SU-DHL-6 (cell line): ENCODE results near the gene ADCYAP1R1.

Experiments
- H2AFZ ChIP-seq: fragments of 200-600 bp; sonication (generic); 2 replicates; pipeline ENCODE4 v1.6.1; 2014; ENCODE audit warnings: low read depth, mild to moderate bottlenecking, moderate library complexity, mixed read lengths, antibody characterized with exemption, low read length; ENCODE audit not compliant: severe bottlenecking
- H3F3A ChIP-seq: fragments of 200-600 bp; shearing (Covaris generic); 2 replicates; pipeline ENCODE4 v1.6.0; 2016; ENCODE audit warnings: antibody characterized with exemption, mild to moderate bottlenecking; ENCODE audit not compliant: insufficient read depth
- H3K27ac ChIP-seq: fragments of 200-600 bp; sonication (generic); 2 replicates; pipeline ENCODE4 v1.5.1; 2016; ENCODE audit warnings: low read depth, mild to moderate bottlenecking, low read length, moderate library complexity, mixed read lengths
- H3K27me3 ChIP-seq: fragments of 200-600 bp; sonication (generic), shearing (Covaris generic); 2 replicates; pipeline ENCODE4 v1.6.0; 2014; ENCODE audit warnings: mild to moderate bottlenecking, low read length
- H3K36me3 ChIP-seq: fragments of 200-600 bp; sonication (generic); 2 replicates; pipeline ENCODE4 v1.6.1; 2014; ENCODE audit warnings: mild to moderate bottlenecking, low read length, mixed read lengths
- H3K4me2 ChIP-seq: fragments of 300-600, 200-600 bp; shearing (Covaris generic), sonication (generic); 2 replicates; pipeline ENCODE4 v1.6.0; 2014; ENCODE audit warnings: low read length, low read depth, mild to moderate bottlenecking; ENCODE audit not compliant: poor library complexity, severe bottlenecking
- H3K4me3 ChIP-seq: fragments of 200-600 bp; sonication (generic); 2 replicates; pipeline ENCODE4 v1.5.1; 2014; ENCODE audit warnings: antibody characterized with exemption, low read length, mild to moderate bottlenecking, mixed read lengths; ENCODE audit not compliant: insufficient read depth, poor library complexity, severe bottlenecking
- H3K79me2 ChIP-seq: fragments of 200-600 bp; sonication (generic); 2 replicates; pipeline ENCODE4 v1.6.1; 2014; ENCODE audit warnings: mild to moderate bottlenecking, low read length, moderate library complexity; ENCODE audit not compliant: insufficient read depth
- H3K9ac ChIP-seq: fragments of 200-600 bp; sonication (generic); 2 replicates; pipeline ENCODE4 v1.7.0; 2014; ENCODE audit warnings: mild to moderate bottlenecking, low read length
- H3K9me2 ChIP-seq: fragments of 200-600 bp; sonication (generic); replicated peaks from 2 replicates; pipeline ENCODE4 v1.6.1; 2014; ENCODE audit warnings: low read length; ENCODE audit not compliant: insufficient read depth
- H3K9me3 ChIP-seq: fragments of 200-600 bp; sonication (generic); 2 replicates; pipeline ENCODE4 v1.6.1; 2014; ENCODE audit warnings: low read length, mixed read lengths; ENCODE audit not compliant: insufficient read depth
- H4K20me1 ChIP-seq: fragments of 200-600 bp; sonication (generic); 2 replicates; pipeline ENCODE4 v1.6.1; 2014; ENCODE audit warnings: low read depth, mild to moderate bottlenecking, antibody characterized with exemption, low read length, moderate library complexity, mixed read lengths
- EZH2phosphoT487 ChIP-seq: fragments of 200-600 bp; sonication (generic), shearing (Covaris generic); conservative IDR thresholded peaks from 2 replicates; pipeline ENCODE4 v1.6.1; 2018; ENCODE audit warnings: mild to moderate bottlenecking, antibody characterized with exemption, low read length, moderate library complexity, mixed read lengths
- TF ChIP-seq, protein P1 (sequence below): fragments of 200-600 bp; sonication (generic); IDR thresholded peaks from one replicate; pipeline ENCODE4 v1.5.1; 2017; ENCODE audit warnings: antibody characterized with exemption, mild to moderate bottlenecking, low read length, moderate library complexity; ENCODE audit not compliant: insufficient read depth, poor library complexity, severe bottlenecking

Gene ADCYAP1R1

DNA sequence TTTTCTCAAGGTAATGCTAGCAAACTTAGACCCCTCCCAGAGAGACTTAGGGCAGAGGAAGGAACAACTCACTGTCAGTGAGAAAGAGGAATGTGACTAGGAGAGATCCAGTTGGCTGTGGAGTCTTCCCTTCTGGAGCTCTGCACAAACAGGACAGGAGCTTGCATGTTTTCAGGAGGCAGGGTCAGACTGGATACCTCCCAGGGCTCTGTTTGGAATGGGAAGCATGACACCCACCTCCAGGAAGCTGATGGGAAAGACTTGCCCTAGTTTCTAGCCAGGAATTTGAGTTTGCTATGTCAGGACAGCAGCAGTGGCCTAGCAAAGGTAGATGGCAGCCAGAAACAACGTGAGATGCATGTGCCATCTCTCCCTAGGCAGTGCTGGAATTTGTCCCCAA lies 47.7 kb upstream of the ADCYAP1R1 start:
- Histone ChIP-seq H3K9me2 (no peaks in the 10 kb centered on the region), H2AFZ (no peak overlapping the region), H3K27me3 (no peaks in the 10 kb centered on the region), H3K4me2 (no peak overlapping the region), H3K36me3 (no peaks in the 10 kb centered on the region), H3K27ac (no peak overlapping the region), H3K9ac (no peak overlapping the region), H3K79me2 (no peaks in the 10 kb centered on the region), H3F3A (no peaks in the 10 kb centered on the region), H4K20me1 (no peaks in the 10 kb centered on the region), H3K9me3 (no peaks in the 10 kb centered on the region), H3K4me3 (no peak overlapping the region)
- TF ChIP-seq EZH2phosphoT487 = no peak
- TF ChIP-seq, protein P1, sequence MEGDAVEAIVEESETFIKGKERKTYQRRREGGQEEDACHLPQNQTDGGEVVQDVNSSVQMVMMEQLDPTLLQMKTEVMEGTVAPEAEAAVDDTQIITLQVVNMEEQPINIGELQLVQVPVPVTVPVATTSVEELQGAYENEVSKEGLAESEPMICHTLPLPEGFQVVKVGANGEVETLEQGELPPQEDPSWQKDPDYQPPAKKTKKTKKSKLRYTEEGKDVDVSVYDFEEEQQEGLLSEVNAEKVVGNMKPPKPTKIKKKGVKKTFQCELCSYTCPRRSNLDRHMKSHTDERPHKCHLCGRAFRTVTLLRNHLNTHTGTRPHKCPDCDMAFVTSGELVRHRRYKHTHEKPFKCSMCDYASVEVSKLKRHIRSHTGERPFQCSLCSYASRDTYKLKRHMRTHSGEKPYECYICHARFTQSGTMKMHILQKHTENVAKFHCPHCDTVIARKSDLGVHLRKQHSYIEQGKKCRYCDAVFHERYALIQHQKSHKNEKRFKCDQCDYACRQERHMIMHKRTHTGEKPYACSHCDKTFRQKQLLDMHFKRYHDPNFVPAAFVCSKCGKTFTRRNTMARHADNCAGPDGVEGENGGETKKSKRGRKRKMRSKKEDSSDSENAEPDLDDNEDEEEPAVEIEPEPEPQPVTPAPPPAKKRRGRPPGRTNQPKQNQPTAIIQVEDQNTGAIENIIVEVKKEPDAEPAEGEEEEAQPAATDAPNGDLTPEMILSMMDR = no peak

DNA sequence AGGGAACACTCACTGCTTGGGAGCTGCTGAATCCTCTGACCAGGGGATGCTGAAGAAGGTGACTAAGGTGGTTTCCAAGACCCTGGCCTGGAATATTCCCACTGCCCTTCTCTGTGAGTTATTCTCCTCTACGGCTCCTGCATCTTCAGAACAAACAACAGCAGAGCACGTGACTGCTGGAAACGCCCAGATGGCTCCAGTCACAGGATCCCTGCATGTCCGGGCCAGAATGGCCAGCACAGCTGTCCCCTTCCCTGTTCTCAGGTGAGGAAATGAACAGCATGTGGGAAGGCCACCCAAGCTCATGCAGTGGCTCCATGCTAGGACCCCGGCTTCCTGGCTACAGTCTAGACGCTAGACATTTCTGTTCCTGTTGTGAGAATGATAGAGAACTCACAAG lies 45.3 kb upstream of the ADCYAP1R1 start:
- Histone ChIP-seq H3K9ac (no peak overlapping the region), H3K79me2 (no peaks in the 10 kb centered on the region), H3K36me3 (no peaks in the 10 kb centered on the region), H3K27me3 (0 out of 2 replicates have a peak, but pooled peaks cover 3% of the 10 kb centered on the region), H3K9me2 (no peaks in the 10 kb centered on the region), H3K4me3 (no peak overlapping the region), H3K4me2 (no peak overlapping the region), H2AFZ (no peak overlapping the region), H3K9me3 (no peaks in the 10 kb centered on the region), H3K27ac (no peak overlapping the region), H4K20me1 (no peaks in the 10 kb centered on the region), H3F3A (no peaks in the 10 kb centered on the region)
- no peak for TF ChIP-seq EZH2phosphoT487
- TF ChIP-seq, protein P1 = no peak

DNA sequence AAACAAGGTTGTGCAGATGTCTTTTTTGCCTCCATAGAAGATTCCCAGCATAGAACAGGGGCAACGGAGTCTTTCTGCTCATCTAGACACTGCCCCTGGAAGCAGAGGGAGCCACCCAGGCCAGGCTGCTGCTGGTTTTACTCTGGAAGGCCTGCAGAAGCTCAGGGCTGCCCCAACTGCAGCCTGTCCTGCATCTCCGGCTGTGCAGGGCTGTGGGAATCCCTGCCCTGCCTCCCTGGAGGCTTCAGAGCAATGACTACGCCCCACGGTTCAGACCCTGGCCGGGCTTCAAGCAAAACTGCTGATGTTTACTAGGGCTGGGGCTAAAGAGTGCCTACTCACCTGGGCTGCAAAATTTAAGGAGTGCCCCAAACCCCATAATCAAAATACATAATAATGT lies 44.5 kb upstream of the ADCYAP1R1 start:
- no peaks in the 10 kb centered on the region for H4K20me1 ChIP-seq
- no peaks in the 10 kb centered on the region for H3K9me3 ChIP-seq
- no peak overlapping the region for H3K4me2 ChIP-seq
- TF ChIP-seq EZH2phosphoT487 = no peak
- TF ChIP-seq, protein P1 = no peak
- no peaks in the 10 kb centered on the region for H3F3A ChIP-seq
- no peaks in the 10 kb centered on the region for H3K36me3 ChIP-seq
- no peaks in the 10 kb centered on the region for H3K9me2 ChIP-seq
- H3K4me3 ChIP-seq = no peak overlapping the region
- H3K27me3 ChIP-seq = 0 out of 2 replicates have a peak, but pooled peaks cover 3% of the 10 kb centered on the region
- no peak overlapping the region for H2AFZ ChIP-seq
- no peak overlapping the region for H3K9ac ChIP-seq
- H3K27ac ChIP-seq = no peak overlapping the region
- H3K79me2 ChIP-seq = no peaks in the 10 kb centered on the region
